Uterus (tissue), 2 donors: ENCODE measurements around the gene ADIPOR2.

Experiments used
- POLR2A ChIP-seq, 2 donors: fragments of 450-650 bp; IDR thresholded peaks; one replicate each; pipeline ENCODE4 v1.6.1; 2016; ENCODE audit warnings: antibody characterized with exemption in 2 of 2, mild to moderate bottlenecking in 1 of 2, moderate library complexity in 1 of 2
- TF ChIP-seq, protein P1 (sequence below), 4 experiments: fragments of 200-600 bp in 2 of 4; fragments of 450-650 bp in 2 of 4; sonication (generic) in 2 of 4; IDR thresholded peaks; one replicate each; pipeline ENCODE4 v1.5.1; 2016 to 2019; ENCODE audit warnings: antibody characterized with exemption in 4 of 4, mild to moderate bottlenecking in 2 of 4, moderate library complexity in 1 of 4

DNA sequence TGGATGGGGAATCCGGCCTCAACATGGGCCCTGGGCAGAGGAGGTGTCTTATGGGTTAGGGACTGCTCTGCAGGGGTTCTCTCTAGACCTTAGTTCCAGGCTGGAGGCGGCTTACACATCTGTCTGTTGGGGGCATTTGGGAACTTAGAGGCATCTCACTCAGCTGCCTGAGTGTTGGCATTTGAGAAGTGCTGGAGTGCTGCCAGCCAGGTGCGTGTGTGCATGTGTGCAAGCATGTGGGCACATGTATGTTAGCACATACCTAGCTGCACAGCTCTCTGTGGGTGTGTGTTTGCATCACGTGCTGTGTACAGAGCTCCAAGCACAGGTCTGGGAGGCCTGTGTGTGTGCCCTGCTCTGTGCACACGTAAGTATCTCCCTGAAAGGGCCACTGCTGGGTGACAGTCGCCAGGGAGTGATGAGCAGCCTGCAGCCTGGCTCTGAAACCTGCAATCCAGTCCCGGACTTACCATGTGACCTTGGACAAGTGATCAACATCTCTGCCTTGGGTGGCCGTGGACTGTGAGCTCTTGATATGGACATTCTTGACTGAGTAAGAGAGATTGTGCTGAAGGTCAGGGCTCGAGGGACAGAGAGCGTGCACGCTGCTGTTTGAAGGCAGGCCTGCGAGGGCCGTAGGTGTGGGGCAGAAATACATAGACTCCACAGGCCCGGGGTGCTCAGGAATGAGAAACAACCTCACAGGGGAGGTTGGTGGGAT lies 134.7 kb downstream of the ADIPOR2 start:
- TF ChIP-seq, protein P1, sequence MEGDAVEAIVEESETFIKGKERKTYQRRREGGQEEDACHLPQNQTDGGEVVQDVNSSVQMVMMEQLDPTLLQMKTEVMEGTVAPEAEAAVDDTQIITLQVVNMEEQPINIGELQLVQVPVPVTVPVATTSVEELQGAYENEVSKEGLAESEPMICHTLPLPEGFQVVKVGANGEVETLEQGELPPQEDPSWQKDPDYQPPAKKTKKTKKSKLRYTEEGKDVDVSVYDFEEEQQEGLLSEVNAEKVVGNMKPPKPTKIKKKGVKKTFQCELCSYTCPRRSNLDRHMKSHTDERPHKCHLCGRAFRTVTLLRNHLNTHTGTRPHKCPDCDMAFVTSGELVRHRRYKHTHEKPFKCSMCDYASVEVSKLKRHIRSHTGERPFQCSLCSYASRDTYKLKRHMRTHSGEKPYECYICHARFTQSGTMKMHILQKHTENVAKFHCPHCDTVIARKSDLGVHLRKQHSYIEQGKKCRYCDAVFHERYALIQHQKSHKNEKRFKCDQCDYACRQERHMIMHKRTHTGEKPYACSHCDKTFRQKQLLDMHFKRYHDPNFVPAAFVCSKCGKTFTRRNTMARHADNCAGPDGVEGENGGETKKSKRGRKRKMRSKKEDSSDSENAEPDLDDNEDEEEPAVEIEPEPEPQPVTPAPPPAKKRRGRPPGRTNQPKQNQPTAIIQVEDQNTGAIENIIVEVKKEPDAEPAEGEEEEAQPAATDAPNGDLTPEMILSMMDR (IDR thresholded peaks at IDR 0.05), result no peak
- no peak for TF ChIP-seq POLR2A (IDR thresholded peaks at IDR 0.05)
